GM18511 (cell line): ENCODE measurements around the gene CCDC126.
"Not testable (repeated sequence)": the region's sequence is repeated elsewhere in the genome, so short reads cannot be mapped to it uniquely, and the experiment has no call there.

Source experiments
- ATAC-seq: cut with Tn5 transposase; IDR thresholded peaks from one replicate; pipeline ENCODE4 v1.9.1; 2021; ENCODE audit warnings: mild to moderate bottlenecking, moderate library complexity; ENCODE audit not compliant: unreplicated experiment

CCDC126 gene, protein sequence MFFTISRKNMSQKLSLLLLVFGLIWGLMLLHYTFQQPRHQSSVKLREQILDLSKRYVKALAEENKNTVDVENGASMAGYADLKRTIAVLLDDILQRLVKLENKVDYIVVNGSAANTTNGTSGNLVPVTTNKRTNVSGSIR

DNA sequence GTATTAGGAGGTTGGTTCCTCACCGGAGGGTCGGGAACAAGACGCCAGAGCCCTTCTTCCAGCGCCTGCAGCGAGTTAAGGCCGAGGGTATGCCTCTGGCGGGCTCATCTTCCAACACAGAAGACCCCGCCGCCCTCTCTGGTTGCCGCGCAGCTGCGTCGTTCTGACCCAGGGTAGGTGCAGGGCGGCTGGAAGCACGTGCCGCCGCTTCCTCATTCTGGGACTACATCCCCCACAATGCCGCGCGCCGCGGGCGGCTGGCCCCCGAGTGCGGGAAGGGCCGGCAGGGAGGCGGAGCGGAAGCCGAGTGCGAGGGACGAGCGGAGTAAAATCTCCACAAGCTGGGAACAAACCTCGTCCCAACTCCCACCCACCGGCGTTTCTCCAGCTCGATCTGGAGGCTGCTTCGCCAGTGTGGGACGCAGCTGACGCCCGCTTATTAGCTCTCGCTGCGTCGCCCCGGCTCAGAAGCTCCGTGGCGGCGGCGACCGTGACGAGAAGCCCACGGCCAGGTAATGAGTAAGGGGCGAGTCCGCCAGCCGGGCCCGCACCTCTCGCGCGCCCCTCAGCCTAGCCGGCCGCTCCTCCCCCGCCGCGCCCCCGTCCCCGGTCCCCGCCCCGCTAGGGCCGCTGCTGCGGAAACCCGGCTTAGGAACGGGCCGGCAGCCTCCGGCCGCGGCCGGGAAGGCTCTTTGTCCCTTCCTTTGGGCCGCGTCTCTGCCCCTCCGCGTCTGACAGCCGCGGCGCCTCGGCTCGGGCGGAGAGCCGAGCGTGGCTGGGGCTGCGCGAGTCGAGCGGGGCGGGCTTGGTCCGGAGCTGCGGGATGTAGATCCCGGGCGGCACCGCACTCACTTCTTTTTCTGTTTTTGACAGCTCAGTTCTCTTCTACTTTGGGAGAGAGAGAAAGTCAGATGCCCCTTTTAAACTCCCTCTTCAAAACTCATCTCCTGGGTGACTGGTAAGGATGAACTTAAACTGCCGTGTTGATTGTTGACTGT lies at the start of gene CCDC126:
CCDC126 (plus strand) TSS at position 289 of the 998 bp plus-strand sequence. CDS start 13,934 bp downstream, outside the sequence.
- ATAC-seq, result peak; percentile 74

DNA sequence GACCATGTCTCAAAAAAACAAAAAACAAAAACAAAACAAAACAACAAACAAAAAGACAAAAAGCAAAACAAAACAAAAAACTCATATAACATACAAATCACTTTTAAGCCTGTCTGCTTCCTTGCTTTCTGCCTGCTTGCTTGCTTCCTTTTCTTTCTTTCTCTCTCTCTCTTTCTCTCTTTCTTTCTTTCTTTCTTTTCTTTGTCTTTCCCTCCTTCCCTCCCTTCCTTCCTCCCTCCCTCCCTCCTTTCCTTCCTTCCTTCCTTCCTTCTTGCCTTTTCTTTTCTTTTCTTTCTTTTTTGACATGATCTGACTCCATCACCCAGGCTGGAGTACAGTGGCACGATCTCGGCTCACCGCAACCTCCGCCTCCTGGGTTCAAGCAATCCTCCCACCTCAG lies 49.5 kb upstream of the CCDC126 start:
- no peak for ATAC-seq

DNA sequence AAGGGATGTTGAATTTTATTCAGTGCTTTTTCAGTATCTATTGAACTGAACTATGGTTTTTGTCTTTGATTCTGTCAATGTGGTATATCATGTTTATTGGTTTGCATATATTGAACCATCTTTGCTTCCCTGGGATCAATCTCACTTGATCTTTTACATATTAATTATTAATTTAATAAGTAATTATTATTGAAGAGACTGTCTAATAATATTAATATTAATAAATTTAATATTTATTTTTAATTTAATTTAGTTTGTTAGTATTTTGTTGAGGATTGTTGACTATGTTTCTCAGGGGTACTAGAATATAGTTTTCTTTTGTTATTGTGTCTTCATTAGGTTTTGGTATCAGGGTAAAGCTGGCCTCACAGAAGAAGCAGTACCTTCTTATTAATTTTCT lies 38.9 kb upstream of the CCDC126 start:
- no peak for ATAC-seq

DNA sequence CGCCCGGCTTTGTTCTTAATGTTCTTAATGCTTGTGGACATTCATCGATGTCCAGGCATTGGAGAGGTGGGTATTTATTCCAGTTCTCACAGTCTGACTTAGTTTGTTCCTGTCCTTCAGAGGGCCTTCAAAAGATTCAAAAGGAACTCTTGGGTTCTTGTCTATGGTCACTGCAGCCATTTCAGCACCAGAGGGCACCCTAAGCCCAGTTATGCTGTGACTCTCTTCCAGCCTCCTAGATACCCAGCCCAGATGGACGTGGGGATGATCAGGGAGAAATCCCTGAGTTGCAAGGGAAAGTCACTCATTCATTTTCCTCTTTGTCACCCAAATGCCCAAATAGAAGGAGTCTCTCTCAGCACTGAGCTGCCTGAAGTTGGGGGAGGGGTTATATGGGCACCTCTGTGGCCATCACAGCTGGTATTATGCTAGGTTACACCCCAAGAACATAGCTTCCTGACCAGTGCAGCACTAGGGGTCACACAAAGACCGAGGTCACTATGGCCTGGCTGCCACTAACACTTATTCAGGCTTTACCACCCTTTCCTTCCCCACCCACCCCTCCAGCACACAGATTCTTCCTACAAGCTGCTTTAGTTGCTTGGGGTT lies 26.5 kb upstream of the CCDC126 start:
- ATAC-seq, result peak; percentile 88

DNA sequence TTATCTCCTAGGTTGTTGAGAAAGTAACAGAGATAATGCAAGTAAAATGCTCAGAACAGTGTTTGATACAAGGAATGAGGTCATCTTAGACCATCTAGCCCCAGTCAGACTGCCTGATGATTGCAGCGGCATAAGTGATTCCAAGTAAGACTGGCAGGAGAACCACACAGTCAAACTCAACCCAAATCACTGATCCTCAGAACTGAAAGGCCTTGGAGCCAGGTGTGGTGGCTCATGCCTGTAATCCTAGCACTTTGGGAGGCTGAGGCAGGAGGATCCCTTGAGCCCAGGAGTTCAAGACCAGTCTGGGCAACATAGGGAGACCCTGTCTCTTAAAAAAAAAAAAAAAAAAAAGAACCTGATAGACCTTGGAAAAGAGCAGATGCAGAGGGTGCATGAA lies 15.2 kb upstream of the CCDC126 start:
- ATAC-seq, result not testable (repeated sequence)

DNA sequence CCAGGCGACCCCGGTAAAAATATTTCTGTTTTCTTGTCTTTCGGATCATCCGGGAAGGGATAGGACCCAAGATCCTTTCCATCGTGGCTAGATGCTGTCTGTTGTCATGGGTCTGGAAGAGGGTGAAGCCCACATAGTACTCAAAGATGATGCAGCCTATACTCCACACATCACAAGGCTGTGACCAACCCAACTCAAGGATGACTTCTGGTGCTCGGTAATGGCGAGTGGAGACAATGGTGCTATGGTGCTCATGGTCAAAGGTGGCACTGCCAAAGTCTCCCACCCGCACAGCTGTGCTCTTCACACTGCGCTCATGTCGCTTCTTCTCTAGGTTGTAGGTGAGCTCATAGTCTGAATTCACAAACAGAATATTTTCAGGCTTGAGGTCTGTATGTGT lies 11.9 kb upstream of the CCDC126 start:
- ATAC-seq, result not testable (repeated sequence)

DNA sequence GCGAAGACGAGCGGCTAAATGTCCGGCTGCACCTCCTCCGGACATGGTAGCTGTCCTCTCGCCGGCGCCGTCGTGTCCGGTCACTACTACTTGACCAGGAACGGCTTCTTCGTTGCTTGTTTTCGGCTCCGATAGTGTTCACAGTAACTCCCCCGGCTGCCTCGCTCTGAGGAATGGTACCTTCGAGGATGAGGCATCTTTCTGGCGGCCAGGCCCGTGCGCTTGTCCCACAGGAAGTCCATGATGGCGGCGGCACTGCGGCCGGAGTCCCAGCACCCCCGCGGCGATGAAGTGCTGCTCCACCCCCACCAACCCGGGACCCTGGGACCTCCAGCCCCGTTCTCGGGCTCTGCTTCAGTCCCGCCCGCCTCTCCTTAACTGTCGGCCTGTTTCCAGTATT lies 11.0 kb upstream of the CCDC126 start:
- ATAC-seq, result no peak

DNA sequence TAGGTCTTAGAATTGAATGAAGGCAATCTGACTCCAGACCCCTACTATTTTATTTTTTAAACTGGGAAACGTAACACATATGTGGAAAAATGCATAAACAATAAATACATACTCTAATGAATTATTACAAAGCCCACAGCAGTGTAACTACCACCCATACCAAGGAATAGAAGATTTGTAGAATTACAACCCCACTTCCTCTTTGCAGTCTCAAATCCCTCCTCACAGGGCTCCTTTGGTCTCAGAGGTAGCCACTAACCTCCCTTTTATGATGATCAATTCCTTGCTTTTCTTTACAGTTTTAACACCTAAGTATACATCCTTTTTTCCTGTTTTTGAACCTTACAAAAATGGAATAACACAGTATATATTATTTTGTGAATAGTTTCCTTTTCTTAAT lies 6.7 kb upstream of the CCDC126 start:
- no peak for ATAC-seq

DNA sequence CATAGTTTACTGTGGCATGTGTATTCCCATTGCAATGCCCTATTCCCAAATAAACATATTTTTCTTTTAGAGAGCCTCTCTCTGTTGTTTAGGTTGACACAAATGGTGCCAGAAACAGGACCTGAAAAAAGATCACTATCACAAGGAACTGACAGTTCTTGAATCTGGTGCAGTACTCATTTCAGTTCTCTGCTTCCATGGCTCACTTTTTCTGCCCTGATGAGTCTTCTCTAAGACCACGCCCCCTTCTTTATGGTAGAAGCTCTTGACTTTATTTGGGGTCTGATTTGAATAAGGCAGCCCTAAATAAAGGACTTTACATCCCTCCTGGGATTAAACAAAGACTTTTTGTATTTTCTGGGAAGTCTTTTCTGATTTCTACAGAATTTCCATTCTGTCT lies 3.5 kb upstream of the CCDC126 start:
- ATAC-seq, result no peak

DNA sequence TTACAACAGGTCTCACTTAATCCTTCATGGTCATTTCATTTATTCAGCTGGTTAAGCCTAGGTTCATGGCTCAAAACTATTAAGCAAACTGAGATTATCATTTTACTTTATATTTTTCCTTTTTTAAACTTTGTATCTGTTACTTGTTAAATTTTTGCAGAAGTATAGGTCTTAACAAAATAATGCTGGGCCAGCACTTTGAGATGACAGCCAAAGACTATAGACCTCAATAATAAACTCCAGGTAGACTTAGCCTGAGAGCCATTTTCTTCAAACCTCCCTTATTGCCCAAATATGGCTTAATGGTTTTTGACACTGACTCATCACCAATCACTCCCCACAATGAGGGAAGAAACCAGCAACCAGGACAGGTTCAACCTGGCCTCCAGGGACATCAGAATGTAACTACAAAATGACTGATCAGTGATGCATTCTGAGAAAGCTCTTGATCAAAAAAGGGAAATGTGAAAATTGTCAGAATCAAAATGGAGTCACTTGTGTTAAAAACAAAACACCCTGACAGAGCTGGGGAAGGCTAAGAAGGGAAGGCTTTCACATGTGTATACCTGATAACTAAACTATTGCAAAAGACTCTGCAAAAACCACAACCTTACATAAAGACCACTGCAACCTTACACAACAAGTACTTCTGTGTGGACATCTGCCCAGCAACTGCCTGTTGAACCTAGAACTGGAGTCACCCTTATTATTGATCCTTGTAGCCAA lies 2.1 kb upstream of the CCDC126 start:
- ATAC-seq, result peak; percentile 72

DNA sequence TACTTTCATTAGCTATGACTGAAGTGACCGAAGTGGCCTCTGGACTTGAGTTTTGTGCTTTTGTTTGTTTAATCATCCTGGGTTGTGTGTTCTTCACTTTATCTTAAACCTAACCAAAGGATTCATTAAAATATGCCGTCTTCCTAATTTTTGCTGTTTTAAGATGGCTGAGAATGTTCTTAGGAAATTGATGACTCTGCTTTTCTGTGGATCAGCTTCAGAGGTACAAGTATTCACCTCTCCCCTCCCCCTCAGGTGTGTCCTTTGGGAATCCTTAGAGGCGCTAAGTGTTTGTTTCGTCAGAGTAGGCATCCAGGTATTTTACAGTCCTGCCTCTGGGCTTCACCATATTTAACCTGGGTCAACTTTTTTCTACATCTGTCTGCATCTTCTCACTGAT lies 1.1 kb downstream of the CCDC126 start:
- ATAC-seq, result no peak

DNA sequence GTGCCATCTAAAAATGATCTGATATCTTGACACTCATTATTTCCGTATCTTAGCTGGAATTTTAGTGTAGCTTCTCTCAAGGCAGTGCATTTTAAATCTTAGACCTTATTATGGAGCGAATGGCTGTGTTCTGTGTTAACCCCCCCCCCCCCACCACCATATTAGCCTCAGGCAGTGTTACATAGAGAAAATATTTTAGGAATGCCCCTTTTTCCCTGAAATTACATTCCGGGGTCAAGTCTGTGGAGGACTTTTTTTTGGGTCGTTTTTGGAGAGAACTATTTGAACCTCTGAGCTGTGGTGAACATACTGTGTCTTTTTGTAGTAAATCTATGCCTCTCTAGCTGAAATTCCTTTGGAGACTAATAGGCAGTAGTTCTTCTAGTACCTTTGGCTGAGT lies 3.1 kb downstream of the CCDC126 start:
- no peak for ATAC-seq

DNA sequence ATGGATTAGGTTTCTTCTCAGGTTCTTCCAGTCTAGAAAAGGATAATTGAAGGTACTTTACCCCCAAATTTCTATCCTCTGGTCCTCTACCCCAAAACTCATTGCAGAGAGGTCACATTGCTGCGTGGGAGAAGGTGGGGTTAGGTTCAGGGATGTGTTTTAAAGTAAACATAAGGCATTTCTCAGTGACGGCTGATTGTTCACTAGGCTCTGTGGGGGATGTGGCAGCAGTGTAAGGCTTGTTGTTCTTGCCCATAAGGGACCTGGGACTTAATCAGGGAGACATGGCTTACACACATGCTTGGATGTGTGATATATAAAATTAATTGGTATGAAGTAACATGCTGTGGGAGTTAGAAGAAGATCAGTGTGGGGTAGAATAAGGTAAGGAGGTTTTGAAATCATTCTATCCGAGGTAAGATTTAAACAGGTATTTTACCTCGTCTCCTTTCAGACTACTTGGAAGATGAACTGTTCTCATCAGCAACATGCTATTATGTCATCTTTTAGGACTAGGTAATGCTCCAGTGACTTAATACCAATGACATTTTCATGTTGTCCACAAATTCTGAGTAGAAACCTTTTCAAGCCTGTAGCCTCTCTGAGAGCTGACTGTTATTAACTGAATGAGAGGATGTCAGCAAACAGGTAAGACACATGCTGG lies 6.6 kb downstream of the CCDC126 start:
- no peak for ATAC-seq

DNA sequence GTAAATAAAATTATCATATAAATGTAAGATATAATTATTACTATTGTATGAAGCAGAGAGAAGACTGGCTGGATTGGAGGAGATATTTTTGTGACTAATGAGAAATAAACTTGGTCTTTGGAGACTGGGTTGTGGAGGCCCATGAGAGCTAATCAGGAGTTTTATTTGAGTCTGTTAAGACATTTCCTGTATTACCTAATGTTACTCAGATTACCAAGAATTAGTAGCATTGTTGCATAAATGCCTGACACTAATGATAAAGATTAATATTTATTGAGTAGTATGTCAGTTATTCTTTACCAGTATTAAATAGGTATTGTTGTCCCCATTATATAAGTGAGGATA lies 7.1 kb downstream of the CCDC126 start:
- no peak for ATAC-seq

DNA sequence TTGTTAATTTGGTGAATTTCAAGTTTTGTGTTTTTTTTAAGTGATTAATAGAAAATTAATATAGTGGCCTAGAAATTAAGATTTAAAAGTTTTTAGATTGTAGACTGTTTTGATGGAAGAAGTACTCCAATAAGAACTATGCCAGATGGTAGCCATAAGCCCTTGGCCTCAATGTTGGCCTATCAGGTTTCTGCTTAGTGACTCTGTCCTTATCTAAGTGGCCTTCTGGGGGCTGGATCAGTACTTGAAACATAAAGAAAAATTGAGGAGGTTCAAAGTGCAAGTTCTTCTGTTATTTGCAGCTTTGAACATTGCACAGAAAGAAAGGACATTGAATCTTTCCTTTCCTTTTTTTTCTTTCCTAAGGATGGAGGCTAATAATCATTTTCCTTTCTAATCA lies 9.9 kb downstream of the CCDC126 start:
- ATAC-seq, result no peak

DNA sequence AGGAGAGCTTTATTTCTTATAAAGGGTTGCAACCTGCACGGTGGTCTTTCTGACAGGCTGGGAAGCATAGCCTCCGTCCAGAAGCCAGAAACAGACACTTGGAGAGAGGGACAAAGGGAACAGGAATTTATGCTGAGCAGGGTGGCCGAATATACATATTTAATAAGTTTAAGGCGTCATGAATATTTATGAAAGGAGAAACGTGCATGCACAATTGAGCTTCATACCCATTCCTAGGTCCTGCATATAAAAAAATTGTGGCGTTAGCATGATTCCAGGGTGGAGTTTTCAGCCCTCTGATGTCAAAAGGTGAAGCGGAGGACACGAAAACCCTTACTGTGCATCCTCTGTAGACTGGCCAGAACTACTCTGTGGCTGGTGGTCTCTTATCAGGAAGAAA lies 10.7 kb downstream of the CCDC126 start:
- no peak for ATAC-seq

DNA sequence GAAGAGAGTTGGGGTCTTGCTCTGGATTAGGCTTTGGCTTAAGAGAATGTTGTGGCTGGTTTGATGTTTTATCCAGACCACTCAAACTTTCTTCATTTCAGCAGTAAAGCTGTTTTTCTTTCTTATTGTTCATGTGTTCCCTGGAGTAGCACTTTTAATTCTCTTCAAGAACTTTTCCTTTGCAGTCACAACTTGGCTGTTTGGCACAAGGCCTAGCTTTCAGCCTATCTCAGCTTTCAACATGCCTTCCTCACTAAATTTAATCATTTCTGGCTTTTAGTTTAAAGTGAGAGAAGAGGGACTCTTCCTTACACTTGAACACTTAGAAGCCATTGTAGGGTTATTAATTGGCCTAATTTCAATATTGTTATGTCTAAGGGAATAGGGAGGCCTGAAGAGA lies 18.1 kb downstream of the CCDC126 start:
- no peak for ATAC-seq

DNA sequence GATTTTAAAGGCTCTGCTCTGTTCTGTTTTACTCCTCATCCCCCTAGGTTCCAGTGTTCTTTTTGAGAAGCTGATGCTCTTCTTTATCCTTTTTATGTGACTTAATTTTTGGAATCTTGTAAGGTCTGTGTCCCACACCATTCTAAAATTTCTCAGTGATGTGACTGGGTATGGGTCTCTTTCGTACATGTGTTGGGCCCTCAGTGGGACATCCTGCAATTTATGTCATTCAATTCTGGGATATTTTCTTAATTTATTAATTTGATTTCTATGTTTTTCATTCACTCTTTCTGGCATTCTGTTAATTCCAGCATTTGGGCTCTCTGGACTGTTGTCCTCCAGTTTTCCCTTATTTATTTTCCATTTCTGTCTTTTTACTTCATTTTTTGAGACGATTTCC lies 19.4 kb downstream of the CCDC126 start:
- ATAC-seq, result no peak

DNA sequence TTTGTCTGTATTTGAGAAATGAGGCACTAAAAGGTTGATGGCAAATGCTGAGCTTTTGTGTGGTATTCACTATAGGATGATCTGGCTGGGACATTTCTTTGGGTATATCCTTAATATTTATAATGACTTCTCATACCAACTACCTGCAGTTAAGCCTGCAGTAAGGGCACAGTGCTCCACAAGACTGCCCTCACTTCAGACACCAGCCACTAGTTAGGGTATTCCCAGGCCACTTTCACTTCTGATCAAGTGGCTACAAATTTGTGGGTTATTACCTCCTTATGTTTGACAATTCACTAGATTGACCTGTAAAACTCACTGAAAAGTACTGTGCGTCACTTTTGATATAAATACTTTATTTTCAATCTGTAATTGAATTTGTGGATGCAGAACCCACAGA lies 20.3 kb downstream of the CCDC126 start:
- ATAC-seq, result no peak

DNA sequence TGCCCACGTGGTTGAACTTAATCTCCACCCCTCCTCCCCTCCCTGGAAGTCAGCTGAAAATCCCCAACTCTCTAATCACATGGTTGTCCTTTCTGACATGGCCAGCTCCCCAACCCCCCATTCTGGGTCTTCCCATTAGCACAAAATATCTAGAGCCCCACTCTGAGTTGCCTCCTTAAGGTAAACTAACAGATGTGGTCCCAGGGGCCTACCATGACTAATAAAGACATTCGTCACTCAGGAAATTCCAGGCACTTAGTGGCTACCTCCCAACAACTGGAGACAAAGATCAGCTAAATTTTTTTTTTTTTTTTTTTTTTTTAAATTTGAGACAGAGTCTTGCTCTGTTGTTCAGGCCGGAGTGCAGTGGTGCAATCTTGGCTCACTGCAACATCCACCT lies 21.1 kb downstream of the CCDC126 start:
- no peak for ATAC-seq

DNA sequence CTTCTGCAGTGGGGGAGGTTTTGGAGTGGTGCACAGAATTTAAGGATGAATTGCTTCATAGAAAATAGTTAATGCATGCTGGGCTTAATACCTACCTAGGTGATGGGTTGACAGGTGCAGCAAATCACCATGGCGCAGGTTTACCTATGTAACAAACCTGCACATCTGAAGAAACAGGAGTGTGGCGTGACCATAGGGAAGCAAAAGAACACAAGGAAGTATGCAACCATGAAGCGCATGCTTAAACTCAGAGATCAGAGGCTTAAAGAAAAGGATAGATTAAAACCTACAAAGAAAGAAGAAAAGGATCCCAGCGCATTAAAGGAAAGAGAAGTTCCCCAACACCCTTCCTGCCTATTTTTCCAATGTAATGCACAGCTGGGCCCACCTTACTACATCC lies 22.0 kb downstream of the CCDC126 start:
- no peak for ATAC-seq
